ENCODE results near the gene PIK3AP1.

Gene PIK3AP1

DNA sequence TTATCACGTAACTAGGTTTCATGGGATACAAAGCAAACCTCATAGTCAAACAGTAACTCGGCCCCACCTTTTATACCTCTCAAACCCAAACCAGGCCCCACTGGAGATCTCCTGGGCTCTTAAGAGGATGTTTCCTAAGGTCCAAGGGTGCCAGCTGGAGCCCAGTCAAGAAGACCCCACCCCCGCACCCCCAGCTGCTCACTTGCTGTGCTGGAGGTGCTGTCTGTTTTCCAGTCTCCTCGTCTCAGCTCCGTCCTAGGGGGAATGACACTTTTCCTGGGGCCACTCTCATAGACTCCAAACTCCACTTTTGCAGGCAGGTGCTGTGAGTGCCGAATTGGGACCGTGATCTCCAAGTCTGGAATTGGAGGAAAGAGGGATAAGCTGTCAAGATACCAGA, 110.8 kb downstream of the PIK3AP1 start:
- no peak for DNase-seq (ENCODE audit: low spot score)

DNA sequence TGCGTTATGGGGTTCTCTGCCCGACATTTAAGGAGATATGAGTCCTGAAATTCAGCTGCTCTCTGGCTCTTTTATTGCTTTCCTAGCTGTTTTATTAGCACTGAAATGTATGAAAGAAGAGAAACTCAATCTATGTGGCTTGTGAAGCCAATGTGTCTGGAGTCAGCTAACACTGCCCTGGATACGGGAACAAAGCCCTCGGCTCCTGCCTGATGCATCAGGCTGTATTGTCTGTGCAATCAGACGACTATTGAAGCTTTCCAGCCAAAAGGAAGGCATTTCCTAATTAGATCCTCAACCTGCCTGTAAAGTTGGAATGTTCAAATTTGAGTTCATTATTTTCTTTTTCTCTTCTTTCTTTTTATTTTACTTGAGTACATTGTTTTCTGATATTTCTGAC, 111.5 kb downstream of the PIK3AP1 start:
- DNase-seq (ENCODE audit: low spot score): no peak

DNA sequence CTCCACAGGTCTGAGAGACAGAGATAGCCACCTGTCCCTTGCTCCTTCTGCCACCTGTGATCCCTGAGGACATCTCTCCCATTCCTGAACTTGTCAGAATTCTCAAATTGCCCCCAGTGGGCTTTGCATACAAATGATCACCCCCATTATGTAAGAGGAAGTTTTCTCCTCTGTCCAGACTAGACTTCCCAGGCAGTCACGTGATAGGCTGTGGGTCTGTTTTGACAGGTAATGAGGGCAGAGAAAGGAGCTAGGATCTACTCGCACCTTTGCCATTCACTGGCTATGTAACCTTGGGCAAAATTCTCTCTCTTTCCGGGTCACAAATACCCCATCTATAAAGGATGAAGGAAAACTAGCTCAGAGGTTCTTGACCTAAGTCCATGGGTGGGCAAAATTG, 112.1 kb downstream of the PIK3AP1 start:
- DNase-seq (ENCODE audit: low spot score): no peak

DNA sequence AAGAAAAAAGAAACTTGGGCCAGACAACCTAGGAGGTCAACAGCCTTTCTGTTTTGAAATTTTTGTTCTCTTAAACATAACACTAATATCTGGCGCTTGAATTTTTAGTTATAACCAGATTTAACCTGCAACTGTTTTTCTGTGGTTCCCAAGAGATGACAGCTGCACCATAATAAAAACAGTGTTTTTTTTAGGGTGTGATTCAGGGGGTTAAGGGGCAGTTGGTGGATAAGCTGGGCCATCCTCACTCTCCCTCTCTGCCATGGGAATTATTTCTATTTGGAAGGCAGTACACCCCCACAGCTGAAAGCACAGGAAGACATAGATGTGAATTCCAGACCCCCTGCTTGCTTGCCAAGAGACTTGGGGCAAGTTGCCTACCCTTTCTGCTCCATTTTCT, 113.4 kb downstream of the PIK3AP1 start:
- no peak for DNase-seq (ENCODE audit: low spot score)

DNA sequence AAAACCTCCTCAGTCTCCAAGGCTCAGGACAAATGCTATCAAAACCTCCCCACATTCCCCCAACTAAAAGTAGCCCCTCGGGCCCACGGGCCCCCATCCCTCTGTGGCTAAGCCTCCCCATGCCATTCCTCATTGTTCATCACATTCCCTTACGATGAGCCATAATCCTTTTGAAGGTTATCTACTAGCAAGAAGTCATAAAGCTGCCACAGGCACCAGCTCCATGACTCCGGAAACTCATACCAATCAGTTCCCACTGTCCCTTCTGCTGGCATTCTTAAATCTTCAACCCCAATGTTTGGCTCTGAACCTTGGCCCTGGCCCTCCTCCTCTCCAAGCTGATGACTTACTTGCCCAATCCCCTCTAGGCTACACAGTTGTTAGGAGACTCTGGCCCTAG, 114.1 kb downstream of the PIK3AP1 start:
- no peak for DNase-seq (ENCODE audit: low spot score)

DNA sequence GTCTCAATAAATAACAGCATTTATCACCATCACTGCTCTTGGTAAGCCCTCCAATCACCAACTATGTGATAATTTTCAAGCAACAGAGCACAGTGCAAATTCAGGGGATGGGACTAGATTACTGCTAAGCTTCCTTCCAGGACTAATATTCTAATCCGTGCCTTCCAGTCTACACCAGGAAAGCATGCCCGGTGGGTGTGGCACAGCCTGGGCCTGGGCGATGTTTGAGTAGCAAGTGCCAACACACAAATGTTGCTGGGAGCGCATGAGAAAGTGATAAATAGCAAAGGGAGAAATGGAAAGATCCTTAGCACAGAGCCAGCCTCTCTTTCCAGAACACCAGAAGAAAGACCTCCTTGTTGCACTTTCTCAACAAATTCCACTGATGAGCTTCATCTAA, 120.0 kb downstream of the PIK3AP1 start:
- DNase-seq (ENCODE audit: low spot score): no peak

DNA sequence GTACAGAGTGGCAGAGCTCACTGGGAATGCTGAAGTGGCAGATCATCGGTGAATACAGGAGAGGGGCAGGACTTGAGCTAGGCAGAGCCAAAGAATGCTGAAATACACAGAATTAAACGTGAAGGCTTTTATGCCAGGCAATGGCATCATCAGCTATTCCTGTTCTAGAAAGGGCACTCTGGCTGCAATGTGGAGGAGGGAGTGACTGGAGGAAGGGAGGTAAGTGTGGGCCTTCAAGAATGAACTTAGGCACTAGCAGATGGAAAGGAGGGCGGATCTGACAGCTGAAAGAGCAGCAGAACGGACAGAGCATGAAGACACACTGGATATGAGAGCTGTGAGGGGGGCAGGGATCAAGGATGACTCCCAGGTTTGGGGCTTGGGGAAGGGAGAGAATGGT, 121.5 kb downstream of the PIK3AP1 start:
- no peak for DNase-seq (ENCODE audit: low spot score)

DNA sequence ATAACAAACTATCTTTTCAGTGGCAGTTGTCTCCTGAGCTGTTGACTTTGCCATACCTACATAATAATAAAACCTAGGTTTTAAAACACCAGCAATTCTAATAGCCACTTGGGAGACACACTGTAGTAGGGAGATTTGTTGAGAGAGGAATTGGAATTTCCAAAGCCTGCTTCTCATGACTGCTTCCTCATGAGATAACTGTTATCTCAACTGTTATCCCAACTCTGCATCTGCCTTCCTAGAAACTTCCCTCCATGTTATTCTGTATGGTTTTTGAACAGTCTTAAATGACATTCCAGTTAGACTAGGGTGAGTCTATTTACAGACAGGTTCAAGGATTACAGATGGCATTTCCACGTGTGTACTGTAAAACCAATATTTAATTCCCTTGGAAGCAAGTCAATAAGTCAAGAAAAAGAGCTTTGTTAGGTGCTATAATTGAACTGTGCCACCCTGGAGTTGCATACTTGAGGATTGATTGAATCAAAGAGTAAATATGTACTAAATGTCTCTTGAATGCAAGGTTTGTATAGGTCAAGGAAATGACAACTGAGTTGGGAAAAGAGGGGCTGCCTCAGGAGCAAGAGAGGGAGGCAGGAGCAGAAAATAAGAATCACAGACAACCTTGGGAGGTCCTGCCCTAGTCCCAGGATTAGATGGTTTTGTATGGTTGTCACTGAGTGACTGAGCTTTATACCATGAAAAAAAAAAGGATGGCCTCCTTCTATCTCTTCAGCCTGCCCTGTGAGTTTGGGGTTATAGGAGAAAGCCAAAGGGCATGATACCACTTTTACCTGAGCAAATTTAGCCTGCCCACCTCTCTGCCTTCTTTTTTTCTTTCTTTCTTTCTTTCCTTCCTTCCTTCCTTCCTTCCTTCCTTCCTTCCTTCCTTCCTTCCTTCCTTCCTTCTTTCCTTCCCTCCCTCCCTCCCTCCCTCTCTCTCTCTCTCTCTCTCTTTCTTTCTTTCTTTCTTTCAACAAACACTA, 123.6 kb downstream of the PIK3AP1 start:
- DNase-seq (ENCODE audit: low spot score): no peak

DNA sequence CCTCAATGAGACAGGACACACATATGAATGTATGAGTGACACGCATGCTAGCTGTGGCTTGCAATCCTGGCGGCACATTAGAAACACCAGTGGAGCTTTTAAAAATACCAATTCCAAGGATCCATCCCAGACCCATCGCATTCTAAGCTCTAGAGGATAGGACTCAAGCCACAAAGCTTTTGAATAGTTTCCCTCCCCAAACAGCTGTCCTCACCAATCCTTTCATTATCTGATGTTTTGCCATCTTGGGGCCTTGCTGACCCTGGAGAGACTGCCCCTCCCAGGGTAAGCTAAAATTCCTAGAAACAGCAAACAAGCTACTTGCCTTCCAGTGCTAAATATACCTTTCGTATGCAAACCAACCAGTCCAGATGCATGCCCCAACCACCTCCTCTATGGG, 124.6 kb downstream of the PIK3AP1 start:
- DNase-seq (ENCODE audit: low spot score): no peak

DNA sequence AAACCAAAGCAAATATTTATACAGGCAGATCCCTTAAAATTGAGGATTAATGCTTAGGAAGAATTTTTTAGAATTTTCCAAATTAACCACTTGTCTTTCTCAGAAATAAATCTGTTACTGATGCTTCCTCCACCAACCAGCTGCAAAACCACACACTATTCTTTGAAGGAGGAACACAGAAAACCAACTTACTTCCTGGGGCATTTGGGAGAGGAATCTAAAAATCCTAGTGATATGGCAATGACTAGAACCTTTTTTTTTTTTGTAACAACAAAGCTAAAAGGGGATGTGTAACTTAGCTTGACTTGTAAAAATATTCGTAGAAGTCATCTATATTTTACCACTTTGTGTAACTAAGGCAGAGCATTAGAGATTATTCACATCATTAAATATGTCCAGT, 128.4 kb downstream of the PIK3AP1 start:
- DNase-seq (ENCODE audit: low spot score): no peak

DNA sequence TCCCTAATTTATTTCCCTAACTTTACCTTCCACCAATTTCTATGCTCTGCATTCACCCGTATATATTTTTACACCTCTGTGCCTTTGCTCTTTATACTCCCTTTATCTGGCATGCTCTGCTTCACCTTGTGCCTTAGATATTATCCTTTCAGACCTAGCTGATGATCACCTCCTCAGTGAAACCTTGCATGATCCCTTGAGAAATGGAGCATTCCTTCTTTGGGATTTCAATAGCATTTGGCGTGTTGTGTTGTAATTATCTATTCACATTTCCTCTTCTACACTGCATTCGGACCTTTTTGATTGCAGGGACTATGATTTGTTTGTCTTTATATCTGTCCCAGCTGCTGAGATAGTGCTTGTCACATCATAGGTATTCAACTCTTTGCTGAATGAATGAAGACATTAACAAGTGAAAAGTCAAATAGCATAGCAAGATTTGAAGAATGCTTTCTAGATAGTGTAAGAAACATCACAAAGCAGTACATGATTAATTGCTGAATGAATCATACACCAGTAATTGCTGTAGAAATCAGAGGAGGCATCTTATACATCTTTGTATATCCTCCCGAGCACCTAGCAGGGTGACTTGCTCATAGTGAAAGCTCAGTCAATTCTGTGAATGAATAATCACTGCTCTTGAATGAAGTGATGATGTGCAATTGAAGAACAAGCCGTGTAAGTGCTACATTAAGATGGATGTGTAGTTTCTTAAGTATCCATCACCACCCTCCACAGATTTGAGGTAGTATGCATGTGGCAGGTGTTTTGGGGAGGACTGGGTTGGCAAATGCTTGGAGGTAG, 131.5 kb downstream of the PIK3AP1 start:
- no peak for DNase-seq (ENCODE audit: low spot score)

DNA sequence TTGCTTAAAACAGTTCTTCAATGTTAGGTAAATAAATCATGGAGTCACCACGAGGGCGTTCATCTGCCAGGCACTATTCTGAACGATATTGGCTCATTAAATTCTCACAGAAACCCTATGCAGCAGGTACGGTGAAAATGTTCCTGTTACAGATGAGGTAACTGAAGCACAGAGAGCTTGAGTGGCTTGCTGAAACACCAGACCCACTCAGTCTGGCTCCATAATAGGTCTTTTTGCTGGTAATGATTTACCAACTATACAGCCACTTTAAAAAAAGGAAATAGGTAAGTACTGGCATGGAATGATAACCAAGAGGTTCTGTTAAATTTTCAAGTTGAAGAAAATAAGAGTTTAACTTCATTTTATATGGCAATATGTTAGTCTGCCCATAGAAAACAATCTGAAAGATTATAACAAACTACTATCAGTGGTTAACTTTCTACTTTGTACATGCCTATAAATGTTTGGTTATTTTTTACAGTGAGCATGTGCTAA, 132.2 kb downstream of the PIK3AP1 start:
- DNase-seq (ENCODE audit: low spot score): no peak

DNA sequence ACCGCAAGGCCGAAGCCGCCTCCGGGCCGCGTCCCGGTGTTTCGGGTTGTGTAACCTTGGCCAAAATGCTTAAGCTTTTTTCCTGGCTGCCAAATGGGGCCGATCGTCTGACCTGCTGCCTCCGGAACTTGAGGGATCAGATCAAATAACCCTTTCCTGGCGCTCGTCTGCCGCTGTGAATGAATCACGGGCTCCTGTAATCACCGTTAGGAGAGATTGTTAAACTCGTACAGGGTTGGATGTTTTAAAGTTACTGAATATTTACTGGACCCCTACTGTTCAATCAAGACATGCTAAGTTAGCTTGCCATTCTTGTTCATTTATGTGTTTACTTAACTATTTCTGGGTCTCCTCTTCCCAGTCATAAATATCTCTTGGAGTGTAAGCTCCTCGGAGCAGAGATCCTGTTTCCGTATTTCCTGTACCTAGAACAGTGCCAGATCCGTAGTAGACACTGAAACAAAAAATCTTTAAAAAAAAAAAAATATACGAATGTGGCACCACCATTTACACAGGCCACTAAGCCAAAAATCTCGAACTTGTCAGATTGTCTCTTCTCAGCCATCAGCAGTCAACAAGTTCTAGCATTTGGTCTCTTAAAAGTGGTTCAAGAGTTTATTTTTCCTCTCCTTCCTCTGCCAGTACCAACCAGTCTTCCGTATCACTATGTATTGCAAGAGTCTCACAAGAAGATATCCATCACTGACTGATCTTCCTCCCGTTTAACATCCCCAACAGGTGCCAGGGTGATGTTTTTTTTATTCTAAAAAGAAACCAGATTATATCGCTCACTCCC, 132.9 kb downstream of the PIK3AP1 start:
- no peak for DNase-seq (ENCODE audit: low spot score)

DNA sequence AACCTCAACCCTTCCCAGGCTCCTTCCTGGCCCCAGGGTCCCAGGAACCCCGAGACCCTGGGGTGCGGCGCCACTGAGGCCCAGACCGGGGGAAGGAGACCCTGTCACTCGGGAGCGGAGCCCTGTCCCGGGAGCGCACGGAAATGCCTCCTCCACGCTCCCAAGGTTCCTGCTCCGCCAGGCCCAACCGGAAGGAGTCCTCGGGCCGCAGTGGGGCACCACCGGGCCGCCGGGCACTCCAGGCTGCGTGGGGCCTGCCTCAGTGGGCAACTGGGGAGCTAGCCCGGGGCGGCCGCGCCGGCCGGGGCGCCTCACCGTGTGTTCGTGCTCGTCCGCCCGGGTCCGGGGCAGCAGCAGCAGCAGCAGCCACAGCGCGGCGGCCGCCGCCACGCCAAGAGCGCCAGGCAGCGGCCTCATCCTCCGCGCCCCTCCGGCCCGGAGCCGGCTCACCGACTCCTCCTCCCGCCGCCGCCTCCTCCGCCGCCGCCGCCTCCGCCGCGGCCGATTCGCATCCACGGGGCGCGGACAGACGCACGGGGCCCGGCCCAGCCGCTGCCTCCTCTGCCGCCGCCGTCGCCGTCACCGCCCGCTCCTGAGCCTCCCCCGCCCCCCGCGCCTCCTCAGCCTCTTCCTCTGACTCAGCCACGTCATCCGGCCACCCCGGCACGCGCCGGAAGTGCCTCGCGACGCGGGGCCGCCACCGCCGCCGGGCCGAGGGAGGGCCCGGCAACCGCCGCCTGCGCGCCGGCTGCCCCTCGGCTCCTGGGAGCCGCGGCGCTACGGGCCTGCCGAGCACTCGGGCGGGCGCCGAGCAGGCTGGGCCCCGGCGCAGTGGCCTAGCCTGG, 133.7 kb downstream of the PIK3AP1 start, which contains the start of gene TM9SF3:
Gene TM9SF3, minus strand, starts transcription at position 594 of the 845 bp plus-strand sequence. Its CDS starts 177 bp downstream, at position 417.
- peak; percentile 96 for DNase-seq (ENCODE audit: low spot score)

DNA sequence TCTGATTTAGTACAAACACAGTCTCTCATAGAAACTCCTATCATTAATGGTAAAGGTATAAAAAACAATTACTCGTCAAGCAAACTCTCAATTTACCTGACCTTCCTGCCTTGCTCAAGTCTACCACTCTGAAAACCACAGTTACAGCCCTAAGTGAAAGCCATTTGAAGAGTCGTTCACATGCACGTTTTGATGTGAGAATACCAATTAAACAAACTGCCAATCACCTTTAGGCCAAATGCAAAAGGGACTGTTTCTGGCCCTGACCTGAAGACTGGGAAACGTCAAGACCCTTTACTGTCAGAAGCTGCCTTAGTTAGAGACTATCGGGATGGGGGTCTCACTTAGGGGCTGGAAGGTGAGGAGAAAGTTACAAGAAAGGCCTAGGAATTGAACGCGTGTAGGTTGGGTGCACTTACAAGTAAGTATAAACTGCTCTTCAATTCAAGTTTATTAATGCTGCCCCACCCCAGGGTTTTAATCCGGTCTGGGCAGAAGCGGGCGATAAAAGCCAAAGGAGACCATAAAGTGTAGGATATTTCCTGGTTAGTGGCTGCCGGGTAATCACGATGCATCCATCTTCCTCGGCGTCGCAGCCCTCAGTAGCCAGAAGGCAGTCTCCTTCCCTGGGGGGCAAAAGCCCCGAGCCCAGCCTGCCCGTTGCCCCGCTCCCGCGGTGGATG, 134.4 kb downstream of the PIK3AP1 start:
- peak; percentile 28 for DNase-seq (ENCODE audit: low spot score)

DNA sequence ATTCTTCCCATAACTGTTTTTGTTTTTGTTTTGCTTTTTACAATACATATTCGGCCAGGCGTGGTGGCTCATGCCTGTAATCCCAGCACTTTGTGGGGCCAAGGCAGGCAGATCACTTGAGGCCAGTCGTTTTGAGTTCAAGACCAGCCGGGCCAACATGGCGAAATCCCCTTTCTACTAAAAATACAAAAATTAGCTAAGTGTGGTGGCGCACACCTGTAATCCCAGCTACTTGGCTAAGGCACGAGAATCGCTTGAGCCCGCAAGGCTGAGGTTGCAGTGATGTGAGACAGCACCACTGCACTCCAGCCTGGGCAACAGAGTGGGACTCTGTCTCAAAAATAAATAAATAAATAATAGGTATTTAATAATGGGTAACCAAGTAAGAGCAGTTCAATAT, 135.8 kb downstream of the PIK3AP1 start:
- DNase-seq (ENCODE audit: low spot score): no peak

DNA sequence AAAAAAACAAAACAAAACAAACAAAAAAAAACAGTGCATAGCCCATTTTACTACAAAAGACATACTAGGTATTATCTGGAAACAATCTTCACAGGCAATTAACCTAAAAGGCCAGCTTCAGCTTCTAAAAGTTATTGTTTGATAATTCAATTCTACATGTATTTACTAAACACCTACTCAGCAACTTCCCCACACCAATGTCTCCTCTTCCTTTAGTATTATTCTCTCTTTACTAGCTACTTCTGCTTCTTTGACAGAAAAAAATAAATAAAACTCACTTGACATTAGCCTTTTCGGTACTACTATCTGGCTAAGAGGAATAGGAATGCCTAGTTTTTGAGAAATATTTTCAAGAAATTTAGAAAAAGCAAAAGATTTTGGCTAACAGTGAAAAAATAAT, 136.3 kb downstream of the PIK3AP1 start:
- DNase-seq (ENCODE audit: low spot score): no peak

DNA sequence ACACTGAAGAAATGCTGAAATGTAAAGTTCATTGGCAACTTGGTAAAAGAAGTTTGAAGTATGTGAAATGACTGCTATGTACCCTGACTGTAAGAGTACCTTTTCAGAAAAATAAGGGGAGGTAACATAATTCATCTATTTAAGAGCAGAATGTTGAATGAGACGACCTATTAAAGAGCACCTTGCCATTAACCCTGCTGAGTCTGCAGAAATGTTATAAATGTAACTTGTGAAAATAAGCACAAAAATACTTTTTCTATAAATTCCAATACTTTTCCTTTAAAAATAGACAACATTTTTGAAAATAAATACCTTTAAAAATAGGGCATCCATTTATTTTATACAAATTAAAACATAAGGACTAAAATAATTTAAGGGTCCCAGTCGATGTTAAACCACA, 141.2 kb downstream of the PIK3AP1 start:
- DNase-seq (ENCODE audit: low spot score): no peak

DNA sequence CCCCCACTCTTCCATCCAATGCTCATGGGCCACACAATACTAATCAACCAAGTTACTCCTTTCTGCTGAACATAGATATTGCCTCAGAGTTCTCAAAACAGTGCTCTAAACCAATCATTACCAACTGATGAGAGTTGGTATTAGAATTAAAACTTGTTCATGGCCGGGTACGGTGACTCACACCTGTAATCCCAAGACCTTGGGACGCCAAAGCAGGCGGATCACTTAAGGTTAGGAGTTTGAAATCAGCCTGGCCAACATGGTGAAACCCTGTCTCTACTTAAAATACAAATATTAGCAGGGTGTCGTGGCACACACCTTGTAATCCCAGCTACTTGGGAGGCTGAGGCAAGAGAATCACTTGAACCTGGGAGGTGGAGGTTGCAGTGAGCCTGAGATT, 141.7 kb downstream of the PIK3AP1 start:
- no peak for DNase-seq (ENCODE audit: low spot score)

DNA sequence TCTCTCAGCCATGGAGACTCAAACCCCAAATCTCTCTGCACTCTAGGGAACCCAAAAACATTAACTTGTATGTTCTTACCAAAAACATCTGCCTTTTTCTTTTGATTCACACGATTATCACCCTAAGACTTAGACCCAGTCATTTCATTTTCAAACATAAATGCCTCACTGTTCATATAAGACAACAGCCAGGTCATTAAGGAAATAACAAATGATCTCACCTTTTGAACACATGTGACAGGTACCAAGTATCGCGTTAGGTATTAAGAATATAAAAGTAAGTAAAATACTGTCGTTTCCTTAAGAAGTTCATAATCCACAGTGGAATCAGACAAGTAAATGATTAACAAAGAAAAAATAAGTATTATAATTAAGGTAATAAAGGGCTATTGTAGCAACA, 142.3 kb downstream of the PIK3AP1 start:
- DNase-seq (ENCODE audit: low spot score): no peak
